Caki2 (cell line): Measurements from ENCODE around the gene ARID1A. TPM values are rescaled to one million over a fixed set of nuclear protein-coding genes. Genes with fewer than 3 reads are reported as not detected.
"Not testable (repeated sequence)": the region's sequence is repeated elsewhere in the genome, so short reads cannot be mapped to it uniquely, and the experiment has no call there.

Experiments
- DNase-seq: peaks from one replicate; pipeline ENCODE4 v3.0.0-alpha.2; 2015; ENCODE audit warnings: low read depth
- in situ Hi-C: cut with HindIII; loops from 2 replicates; pipeline ENCODE4 v1.10.0; 2016; ENCODE audit warnings: low sequenced_read_pairs, low pct_unique_long_range_greater_than_20kb, mixed read lengths
- total RNA-seq: library from RNA; depleted of rRNA; stranded (reverse); fragments of >200 nt; shearing (Covaris generic); gene quantifications from 2 replicates; pipeline ENCODE4 v1.2.3, GENCODE V29; 2014; ENCODE audit warnings: low replicate concordance; rRNA removed

Gene ARID1A
- 8.4 and 9.5 TPM in 2 replicates for total RNA-seq

DNA sequence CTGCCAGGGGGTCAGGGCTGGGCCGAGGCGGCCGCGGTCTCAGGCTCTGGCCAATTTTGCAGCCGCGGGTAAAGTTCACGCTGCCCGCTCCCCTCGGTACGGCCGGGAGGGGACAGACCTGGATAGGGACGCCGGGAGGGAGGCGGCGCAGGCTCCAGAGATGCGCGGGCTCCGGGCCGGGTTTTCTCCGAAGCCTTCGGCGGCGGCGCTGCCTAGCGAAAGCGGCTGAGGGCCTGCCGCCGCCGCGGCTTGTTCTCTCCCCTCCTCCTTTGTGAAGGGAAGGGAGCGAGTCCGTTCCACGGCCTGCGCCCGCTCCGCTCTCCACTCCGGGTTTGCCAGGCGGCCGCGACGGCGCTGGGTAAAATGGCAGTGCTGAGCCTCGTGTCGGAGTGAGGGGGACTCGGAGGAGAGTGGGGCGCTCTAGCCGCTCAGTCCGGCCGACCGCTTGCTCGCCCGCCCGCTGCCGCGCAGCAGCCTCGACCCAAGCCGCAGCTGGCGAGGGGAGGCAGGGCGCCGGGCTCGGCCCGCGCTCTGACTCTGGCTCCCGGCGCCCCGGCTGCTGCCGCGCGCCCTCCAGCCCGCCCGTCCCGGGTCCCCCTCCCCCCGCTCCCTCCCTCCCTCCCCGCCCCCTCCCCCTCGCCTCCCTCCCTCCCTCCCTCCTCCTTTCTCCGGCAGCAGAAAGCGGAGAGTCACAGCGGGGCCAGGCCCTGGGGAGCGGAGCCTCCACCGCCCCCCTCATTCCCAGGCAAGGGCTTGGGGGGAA lies at the start of gene ARID1A:
ARID1A (plus strand) TSS at position 660 of the 763 bp plus-strand sequence. CDS start 389 bp downstream, outside the sequence.
- peak; percentile 98 for DNase-seq
- in situ Hi-C loops = no loop called here

DNA sequence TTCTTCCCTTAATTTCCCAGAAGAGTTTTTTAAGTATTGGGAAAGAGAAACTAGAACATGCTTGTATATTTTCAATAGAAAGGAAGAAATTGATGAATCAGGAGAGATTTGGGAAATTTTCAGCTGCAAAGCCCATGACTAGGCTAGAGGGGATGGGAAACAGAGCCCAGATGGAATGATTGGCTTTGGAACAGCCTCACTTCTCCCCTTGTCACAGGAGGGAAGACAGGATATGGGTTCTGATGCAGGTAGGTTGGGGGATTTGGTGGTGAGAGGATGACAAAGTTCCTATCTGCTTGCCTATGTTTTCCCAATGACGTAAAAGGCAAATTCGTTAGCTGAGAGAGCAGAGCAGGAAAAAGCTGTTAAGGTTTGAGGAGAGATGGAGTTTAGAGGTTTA lies 31.0 kb upstream of the ARID1A start:
- in situ Hi-C loops = no loop called here
- DNase-seq = no peak

- in situ Hi-C loops = no loop called here
Measured at GRCh38 chr1:26666855-26667254, 29.0 kb upstream of the ARID1A start.

GRCh38 chr1:26668106-26668786 lies 27.6 kb upstream of the ARID1A start:
- DNase-seq, in situ Hi-C loops: not testable (repeated sequence)

More at GRCh38 chr1:26666855-26667254, 29.0 kb upstream of the ARID1A start:
- no peak for DNase-seq

GRCh38 chr1:26677306-26678115 lies 18.3 kb upstream of the ARID1A start:
- peak; percentile 93 for DNase-seq
- in situ Hi-C loops = no loop called here

DNA sequence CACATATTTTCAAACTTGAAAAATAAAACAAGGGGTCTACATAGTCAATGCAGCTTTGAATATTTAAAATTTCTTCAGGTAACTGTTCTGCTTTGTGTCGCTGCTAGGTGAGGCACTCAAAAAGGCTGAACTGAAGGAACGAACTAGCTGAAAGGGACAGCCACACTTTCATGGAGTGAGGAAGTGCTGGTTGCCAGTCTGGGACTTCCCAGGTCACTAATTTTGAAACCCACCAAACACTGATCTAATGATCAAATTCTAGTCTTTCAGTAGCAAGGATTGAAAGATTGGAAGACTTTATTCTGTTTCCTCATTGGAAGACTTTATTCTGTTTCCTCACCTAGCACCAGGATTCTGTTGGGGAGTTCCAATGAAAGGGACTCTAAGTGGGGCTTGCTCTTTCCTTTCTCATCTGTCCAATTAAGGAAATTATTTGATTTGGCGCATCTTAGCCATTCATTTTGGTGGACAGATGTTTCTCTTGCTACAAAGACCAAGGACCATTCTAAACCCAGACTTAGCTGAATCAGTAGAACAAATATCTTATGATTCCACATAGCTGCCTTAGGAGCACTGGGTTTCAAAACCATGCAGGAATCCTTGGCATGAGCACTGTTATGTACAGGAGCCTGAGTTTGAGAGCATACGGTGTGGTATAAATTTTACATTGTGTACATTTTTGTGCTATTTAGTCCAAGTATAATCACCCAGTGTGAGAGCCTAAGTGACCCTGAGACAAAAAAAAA lies 10.9 kb upstream of the ARID1A start:
- no peak for DNase-seq
- in situ Hi-C loops = no loop called here

- in situ Hi-C loops = no loop called here
- no peak for DNase-seq
Measured at GRCh38 chr1:26686795-26687194, 9.0 kb upstream of the ARID1A start.

- in situ Hi-C loops = no loop called here
- no peak for DNase-seq
Measured at GRCh38 chr1:26689504-26689903, 6.3 kb upstream of the ARID1A start.

DNA sequence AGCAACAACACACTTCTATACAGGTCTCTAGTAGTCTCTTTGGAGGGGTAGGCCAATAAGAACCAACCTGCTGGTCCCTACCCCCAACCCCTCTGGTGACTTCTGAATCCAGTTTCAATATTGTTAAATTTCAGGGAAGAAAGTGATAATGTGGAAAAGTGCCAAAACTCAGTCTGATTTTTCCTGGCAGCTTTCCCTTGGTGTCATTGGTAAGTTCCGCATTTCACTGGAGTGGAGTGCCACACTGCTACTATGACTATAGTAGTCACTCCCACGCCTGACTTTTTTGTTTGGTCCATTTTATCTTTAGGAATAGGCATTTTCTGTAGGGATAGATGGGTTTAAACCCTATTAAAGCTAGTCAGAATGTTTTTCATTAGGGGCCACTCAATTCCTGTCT lies 5.7 kb upstream of the ARID1A start:
- no peak for DNase-seq
- in situ Hi-C loops = no loop called here

DNA sequence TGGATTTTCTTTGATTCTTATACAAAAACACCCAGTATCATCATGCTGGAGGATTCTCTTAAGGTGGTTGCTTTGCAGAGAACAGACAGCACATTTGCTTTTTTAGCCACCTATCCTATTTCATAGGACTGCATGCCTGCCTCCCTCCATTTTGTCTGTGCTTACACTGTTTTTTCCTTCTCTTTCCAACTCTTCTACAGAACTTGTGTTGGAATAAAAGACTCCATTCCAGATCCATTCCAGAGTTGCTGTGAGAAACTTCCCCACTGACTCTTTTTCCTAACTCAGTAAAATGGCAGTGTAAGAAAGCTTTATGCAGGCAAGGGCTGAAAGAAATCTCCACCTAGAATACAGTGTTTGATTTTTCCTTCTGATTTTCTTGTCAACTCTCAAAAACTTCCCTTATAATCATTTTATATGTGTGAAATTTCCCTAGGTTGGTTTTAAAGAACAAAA lies 5.2 kb upstream of the ARID1A start:
- in situ Hi-C loops = no loop called here
- no peak for DNase-seq

- peak; percentile 90 for DNase-seq
- in situ Hi-C loops = no loop called here
Measured at GRCh38 chr1:26692211-26692792, 3.5 kb upstream of the ARID1A start.

DNA sequence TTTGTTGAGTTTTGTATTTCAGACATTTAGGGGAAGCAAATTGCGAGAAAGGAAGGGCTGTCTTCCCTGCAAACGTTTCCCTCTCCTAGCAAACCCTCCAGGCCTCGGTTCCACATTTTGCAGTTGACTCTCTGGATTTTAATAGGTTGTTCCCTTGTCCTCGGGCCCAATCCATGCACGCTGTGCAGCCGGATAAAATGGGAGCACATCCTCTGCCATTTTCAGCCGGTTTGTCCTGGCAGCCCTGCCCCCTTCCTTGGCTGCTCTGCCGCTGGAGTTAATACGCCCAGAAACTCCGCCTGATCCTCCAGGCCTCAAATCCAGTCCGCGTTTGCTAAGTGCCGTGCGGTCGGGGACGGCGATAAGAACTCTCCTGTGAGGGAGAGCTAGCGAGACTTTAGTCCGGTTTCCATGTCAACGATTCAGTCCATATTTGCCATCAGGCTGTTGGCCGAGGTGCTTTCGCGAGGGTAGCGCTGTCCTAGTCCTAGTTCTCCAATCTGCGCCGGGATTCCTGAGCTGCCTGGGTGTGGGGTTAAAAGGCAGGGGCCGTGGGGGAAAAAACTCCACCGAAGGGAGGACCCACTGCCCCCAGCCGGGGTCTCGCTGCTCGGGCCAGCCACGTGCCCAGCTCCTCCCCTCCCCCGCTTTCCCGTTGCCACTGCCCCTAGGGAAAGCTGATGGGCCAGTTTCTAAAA lies 2.9 kb upstream of the ARID1A start:
- peak; percentile 96 for DNase-seq
- in situ Hi-C loops = no loop called here

GRCh38 chr1:26693599-26694572 lies 1.9 kb upstream of the ARID1A start:
- no peak for DNase-seq
- in situ Hi-C loops = no loop called here

DNA sequence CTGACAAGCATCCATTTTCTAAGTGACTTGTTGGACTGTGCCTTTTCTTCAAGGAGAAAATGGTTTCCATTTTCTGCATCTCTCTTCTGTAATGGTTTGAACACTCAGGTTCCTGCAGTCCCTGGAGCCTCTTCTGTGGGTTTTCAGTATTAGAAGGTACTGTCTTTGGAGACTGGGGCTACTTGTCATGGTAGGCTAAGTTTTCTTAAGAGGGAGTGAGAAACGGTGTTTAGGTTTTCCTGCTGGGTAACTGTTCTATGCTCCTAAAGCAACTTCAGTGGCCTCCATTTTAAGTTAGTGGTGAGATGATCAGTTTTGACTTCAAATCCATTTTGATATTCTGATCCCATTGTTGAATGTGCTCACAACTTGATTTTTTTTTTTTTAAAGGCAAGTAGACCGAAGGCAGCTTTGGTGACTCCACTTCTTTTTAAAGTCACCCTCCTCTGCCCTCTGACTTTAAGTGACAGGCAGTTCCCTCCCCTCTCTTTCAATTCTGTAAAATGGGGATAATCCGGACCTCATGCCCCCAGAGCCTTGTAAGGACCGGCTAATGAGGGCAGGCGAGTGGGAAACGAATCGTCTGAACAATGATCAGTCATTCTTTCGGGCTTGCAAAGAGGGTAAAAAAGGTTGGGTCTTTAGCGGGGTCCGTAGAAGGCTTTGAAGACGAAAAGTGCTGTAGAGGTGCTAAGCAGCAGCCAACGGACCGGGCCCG lies 1.0 kb upstream of the ARID1A start:
- DNase-seq = peak; percentile 17
- in situ Hi-C loops = no loop called here

- in situ Hi-C loops = no loop called here
- DNase-seq = no peak
Measured at GRCh38 chr1:26696119-26696653, 371 bp downstream of the ARID1A start.
